ENCODE results near the gene S100A8. TPM values are rescaled to one million over a fixed set of nuclear protein-coding genes. Genes with fewer than 3 reads are reported as not detected.

The S100A8 gene
- total RNA-seq, 4 donors from 2014 or later = 2.4 to 118 (median 10.6) TPM

GRCh38 chr1:153355445-153356071 lies 35.3 kb downstream of the S100A8 start:
- peaks cover 0 to 13% of the 10 kb centered on the region in 2 donors for H3K27me3 ChIP-seq
- no peaks in the 10 kb centered on the region for H3K9me3 ChIP-seq
- H3K36me3 ChIP-seq = no peaks in the 10 kb centered on the region
- no peak for DNase-seq (ENCODE audit: low spot score in 2 of 2)
- TF ChIP-seq EP300 (IDR thresholded peaks at IDR 0.05) = no peak
- peak in 2 of 5 experiments; percentile 23 to 34 for TF ChIP-seq CTCF (IDR thresholded peaks at IDR 0.05)
- TF ChIP-seq POLR2A (IDR thresholded peaks at IDR 0.05) = no peak
- WGBS, 2 donors = 48 to 62% methylated on average over 10 of the region's 10 CpGs
- H3K27ac ChIP-seq = no peak overlapping the region
- no peak overlapping the region for H3K4me3 ChIP-seq
- H3K4me1 ChIP-seq = peaks cover 0 to 6% (median 0%) of the 10 kb centered on the region in 4 donors

- WGBS, 2 donors = 60 to 68% methylated on average over 8 of the region's 8 CpGs
- H3K4me1 ChIP-seq = peaks cover 0 to 6% (median 0%) of the 10 kb centered on the region in 4 donors
- no peaks in the 10 kb centered on the region for H3K9me3 ChIP-seq
- DNase-seq (ENCODE audit: low spot score in 2 of 2) = no peak
- H3K27me3 ChIP-seq = peaks cover 0 to 20% of the 10 kb centered on the region in 2 donors
- no peak overlapping the region for H3K4me3 ChIP-seq
- H3K36me3 ChIP-seq = no peaks in the 10 kb centered on the region
- no peak for TF ChIP-seq POLR2A (IDR thresholded peaks at IDR 0.05)
- TF ChIP-seq EP300 (IDR thresholded peaks at IDR 0.05) = no peak
- TF ChIP-seq CTCF (IDR thresholded peaks at IDR 0.05) = no peak
- no peak overlapping the region for H3K27ac ChIP-seq
Measured at GRCh38 chr1:153354515-153355193, 36.2 kb downstream of the S100A8 start.

GRCh38 chr1:153353226-153353947 lies 37.5 kb downstream of the S100A8 start:
- DNase-seq (ENCODE audit: low spot score in 2 of 2) = no peak
- H3K4me1 ChIP-seq = peaks cover 0 to 6% (median 0%) of the 10 kb centered on the region in 4 donors
- TF ChIP-seq POLR2A (IDR thresholded peaks at IDR 0.05) (no peak), CTCF (IDR thresholded peaks at IDR 0.05) (peak in 1 of 5 experiments; percentile 13), EP300 (IDR thresholded peaks at IDR 0.05) (no peak)
- H3K9me3 ChIP-seq = no peaks in the 10 kb centered on the region
- no peaks in the 10 kb centered on the region for H3K36me3 ChIP-seq
- peaks cover 0 to 30% of the 10 kb centered on the region in 2 donors for H3K27me3 ChIP-seq
- H3K27ac ChIP-seq = no peak overlapping the region
- WGBS, 2 donors = 75 to 86% methylated on average over 7 of the region's 7 CpGs
- no peak overlapping the region for H3K4me3 ChIP-seq

GRCh38 chr1:153352523-153352922 lies 38.4 kb downstream of the S100A8 start:
- WGBS, 2 donors = 0 to 1% methylated on average over 4 of the region's 4 CpGs
- Histone ChIP-seq H3K36me3 (no peaks in the 10 kb centered on the region), H3K27me3 (peaks cover 0 to 39% of the 10 kb centered on the region in 2 donors), H3K27ac (no peak overlapping the region), H3K9me3 (no peaks in the 10 kb centered on the region), H3K4me3 (no peak overlapping the region), H3K4me1 (peaks cover 0 to 6% (median 0%) of the 10 kb centered on the region in 4 donors)
- TF ChIP-seq POLR2A (IDR thresholded peaks at IDR 0.05) (no peak), CTCF (IDR thresholded peaks at IDR 0.05) (peak; percentile 75 to 83 (median 79)), EP300 (IDR thresholded peaks at IDR 0.05) (no peak)
- peak in 1 of 2 donors; percentile 53 for DNase-seq (ENCODE audit: low spot score in 2 of 2)
